Tibial nerve (tissue), 4 donors: ENCODE data around the gene TSEN15.

ENCODE experiments used
- EP300 ChIP-seq, 2 donors: sonication (generic); formaldehyde crosslinking; IDR thresholded peaks; one replicate each; pipeline ENCODE4 v1.6.1; 2017; ENCODE audit warnings: antibody characterized with exemption in 2 of 2, mild to moderate bottlenecking in 1 of 2
- POLR2A ChIP-seq, 2 donors: fragments of 450-650 bp; IDR thresholded peaks; one replicate each; pipeline ENCODE4 v1.6.1; 2017; ENCODE audit warnings: antibody characterized with exemption in 2 of 2, mild to moderate bottlenecking in 2 of 2, moderate library complexity in 2 of 2
- TF ChIP-seq, protein P1 (sequence below), 5 experiments: fragments of 200-600 bp in 3 of 5; fragments of 450-650 bp in 2 of 5; sonication (generic) in 3 of 5; IDR thresholded peaks; one replicate each; pipeline ENCODE4 v1.5.1; 2016 to 2019; ENCODE audit warnings: antibody characterized with exemption in 5 of 5, mild to moderate bottlenecking in 3 of 5, moderate library complexity in 2 of 5

GRCh38 chr1:184002071-184002470 is 49.5 kb upstream of the TSEN15 start:
- TF ChIP-seq POLR2A (IDR thresholded peaks at IDR 0.05) (no peak), EP300 (IDR thresholded peaks at IDR 0.05) (no peak)
- TF ChIP-seq, protein P1, sequence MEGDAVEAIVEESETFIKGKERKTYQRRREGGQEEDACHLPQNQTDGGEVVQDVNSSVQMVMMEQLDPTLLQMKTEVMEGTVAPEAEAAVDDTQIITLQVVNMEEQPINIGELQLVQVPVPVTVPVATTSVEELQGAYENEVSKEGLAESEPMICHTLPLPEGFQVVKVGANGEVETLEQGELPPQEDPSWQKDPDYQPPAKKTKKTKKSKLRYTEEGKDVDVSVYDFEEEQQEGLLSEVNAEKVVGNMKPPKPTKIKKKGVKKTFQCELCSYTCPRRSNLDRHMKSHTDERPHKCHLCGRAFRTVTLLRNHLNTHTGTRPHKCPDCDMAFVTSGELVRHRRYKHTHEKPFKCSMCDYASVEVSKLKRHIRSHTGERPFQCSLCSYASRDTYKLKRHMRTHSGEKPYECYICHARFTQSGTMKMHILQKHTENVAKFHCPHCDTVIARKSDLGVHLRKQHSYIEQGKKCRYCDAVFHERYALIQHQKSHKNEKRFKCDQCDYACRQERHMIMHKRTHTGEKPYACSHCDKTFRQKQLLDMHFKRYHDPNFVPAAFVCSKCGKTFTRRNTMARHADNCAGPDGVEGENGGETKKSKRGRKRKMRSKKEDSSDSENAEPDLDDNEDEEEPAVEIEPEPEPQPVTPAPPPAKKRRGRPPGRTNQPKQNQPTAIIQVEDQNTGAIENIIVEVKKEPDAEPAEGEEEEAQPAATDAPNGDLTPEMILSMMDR (IDR thresholded peaks at IDR 0.05), result no peak
